Measurements from ENCODE around the gene CLCA1.
A peak's percentile ranks its signal among the peaks of the same experiment; 100 is the strongest.
"Not testable (repeated sequence)": the region's sequence is repeated elsewhere in the genome, so short reads cannot be mapped to it uniquely, and the experiment has no call there.

CLCA1 gene

GRCh38 chr1:86500714-86501113, 32.0 kb downstream of the CLCA1 start:
- H3K4me3 ChIP-seq (ENCODE audit: low read depth, low read length) = no peak overlapping the region
- no peak for DNase-seq (ENCODE audit: low read depth)

- H3K4me3 ChIP-seq (ENCODE audit: low read depth, low read length) = peak overlapping the region; percentile 9
- not testable (repeated sequence) for DNase-seq (ENCODE audit: low read depth)
Observed at GRCh38 chr1:86502125-86502646, 33.5 kb downstream of the CLCA1 start.

- DNase-seq (ENCODE audit: low read depth) = no peak
- H3K4me3 ChIP-seq (ENCODE audit: low read depth, low read length) = no peak overlapping the region
Observed at GRCh38 chr1:86502721-86503405, 34.1 kb downstream of the CLCA1 start.

- H3K4me3 ChIP-seq (ENCODE audit: low read depth, low read length) = no peak overlapping the region
- no peak for DNase-seq (ENCODE audit: low read depth)
Observed at GRCh38 chr1:86503406-86504136, 34.8 kb downstream of the CLCA1 start.

GRCh38 chr1:86504137-86504479, 35.4 kb downstream of the CLCA1 start:
- no peak for DNase-seq (ENCODE audit: low read depth)
- H3K4me3 ChIP-seq (ENCODE audit: low read depth, low read length) = no peak overlapping the region

- DNase-seq (ENCODE audit: low read depth) = no peak
- no peak overlapping the region for H3K4me3 ChIP-seq (ENCODE audit: low read depth, low read length)
Observed at GRCh38 chr1:86504895-86505563, 36.3 kb downstream of the CLCA1 start.

- no peak for DNase-seq (ENCODE audit: low read depth)
- H3K4me3 ChIP-seq (ENCODE audit: low read depth, low read length) = no peak overlapping the region
Observed at GRCh38 chr1:86505564-86505902, 36.8 kb downstream of the CLCA1 start.

- H3K4me3 ChIP-seq (ENCODE audit: low read depth, low read length) = no peak overlapping the region
- DNase-seq (ENCODE audit: low read depth) = no peak
Observed at GRCh38 chr1:86507935-86508582, 39.3 kb downstream of the CLCA1 start.

GRCh38 chr1:86508583-86508969, 39.8 kb downstream of the CLCA1 start:
- no peak for DNase-seq (ENCODE audit: low read depth)
- H3K4me3 ChIP-seq (ENCODE audit: low read depth, low read length) = no peak overlapping the region

GRCh38 chr1:86515597-86515996, 46.9 kb downstream of the CLCA1 start:
- no peak overlapping the region for H3K4me3 ChIP-seq (ENCODE audit: low read depth, low read length)
- no peak for DNase-seq (ENCODE audit: low read depth)

GRCh38 chr1:86516335-86516734, 47.6 kb downstream of the CLCA1 start:
- no peak for DNase-seq (ENCODE audit: low read depth)

GRCh38 chr1:86517336-86517735, 48.6 kb downstream of the CLCA1 start:
- H3K4me3 ChIP-seq (ENCODE audit: low read depth, low read length) = no peak overlapping the region
- no peak for DNase-seq (ENCODE audit: low read depth)

More at GRCh38 chr1:86516335-86516734, 47.6 kb downstream of the CLCA1 start:
- no peak overlapping the region for H3K4me3 ChIP-seq (ENCODE audit: low read depth, low read length)

- H3K4me3 ChIP-seq (ENCODE audit: low read depth, low read length) = no peak overlapping the region
- no peak for DNase-seq (ENCODE audit: low read depth)
Observed at GRCh38 chr1:86520789-86521521, 52.2 kb downstream of the CLCA1 start.

- no peak for DNase-seq (ENCODE audit: low read depth)
- H3K4me3 ChIP-seq (ENCODE audit: low read depth, low read length) = no peak overlapping the region
Observed at GRCh38 chr1:86521522-86521891, 52.8 kb downstream of the CLCA1 start.

GRCh38 chr1:86522240-86522639, 53.5 kb downstream of the CLCA1 start:
- no peak overlapping the region for H3K4me3 ChIP-seq (ENCODE audit: low read depth, low read length)
- no peak for DNase-seq (ENCODE audit: low read depth)

GRCh38 chr1:86523670-86524354, 55.1 kb downstream of the CLCA1 start:
- no peak overlapping the region for H3K4me3 ChIP-seq (ENCODE audit: low read depth, low read length)
- DNase-seq (ENCODE audit: low read depth) = no peak

- no peak overlapping the region for H3K4me3 ChIP-seq (ENCODE audit: low read depth, low read length)
- no peak for DNase-seq (ENCODE audit: low read depth)
Observed at GRCh38 chr1:86527306-86527705, 58.6 kb downstream of the CLCA1 start.

GRCh38 chr1:86530211-86530845, 61.6 kb downstream of the CLCA1 start:
- no peak overlapping the region for H3K4me3 ChIP-seq (ENCODE audit: low read depth, low read length)
- DNase-seq (ENCODE audit: low read depth) = no peak
